Activated CD8-positive, alpha-beta memory T cell treated with anti-CD3 and anti-CD28 coated beads for 24 hours (primary cell): ENCODE results near the gene ELMOD1.

Source experiments
- DNase-seq: peaks from one replicate; pipeline ENCODE4 v3.0.0-alpha.2; 2020

The ELMOD1 gene

DNA sequence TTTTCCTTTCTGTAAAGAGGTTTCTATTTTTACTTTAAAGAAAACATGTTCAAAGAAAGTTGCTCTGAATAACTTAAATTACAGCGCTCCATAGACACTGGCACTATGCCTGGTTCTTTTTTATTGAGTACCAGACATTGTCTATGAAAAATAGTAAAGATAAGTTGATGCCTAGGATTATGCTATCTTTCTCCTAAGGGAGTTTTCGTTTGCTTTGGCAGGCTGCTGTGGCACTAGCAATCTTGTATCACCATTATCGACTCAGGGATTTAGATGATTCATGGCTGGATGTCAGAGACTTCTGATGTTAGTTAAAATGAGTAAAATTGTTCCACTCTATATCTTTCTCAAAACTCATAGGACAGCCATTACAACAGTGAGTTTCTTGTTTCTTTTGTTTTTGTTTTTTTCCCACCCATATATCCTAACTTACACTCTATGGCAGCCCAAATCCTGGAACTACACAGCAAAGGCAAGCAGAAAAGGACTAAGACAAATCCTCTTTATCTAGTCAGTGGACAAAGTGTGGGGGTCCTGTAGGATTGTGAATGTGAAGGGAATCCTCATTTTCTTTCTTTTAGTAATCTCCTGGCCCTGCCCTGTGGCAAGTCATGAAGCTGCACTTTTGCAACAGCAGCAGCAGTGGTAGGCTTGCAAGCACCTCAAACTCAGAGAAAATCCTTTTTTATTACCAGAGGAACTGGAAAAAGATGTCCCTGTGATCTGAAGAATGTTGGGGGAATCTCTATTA is 100.2 kb downstream of the ELMOD1 start:
- DNase-seq = no peak

DNA sequence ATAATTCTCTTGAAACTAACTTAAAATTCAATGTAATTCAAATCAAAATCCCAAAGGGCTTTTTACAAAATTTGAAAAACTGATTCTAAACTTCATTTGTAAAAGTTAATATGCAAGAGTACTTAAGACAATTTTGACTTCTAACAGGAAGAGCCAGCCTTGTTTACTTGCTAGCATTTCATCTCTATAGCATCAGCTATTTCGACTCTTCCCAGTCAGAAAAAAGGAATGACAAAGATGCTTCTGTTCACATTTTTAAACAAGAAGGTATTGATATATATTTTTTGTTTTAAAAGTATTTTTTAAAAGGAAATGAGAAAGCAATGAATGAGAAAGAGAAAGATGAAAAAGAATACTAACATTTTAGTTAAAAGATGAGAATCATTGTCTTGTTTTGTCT is 104.5 kb downstream of the ELMOD1 start:
- DNase-seq = no peak

DNA sequence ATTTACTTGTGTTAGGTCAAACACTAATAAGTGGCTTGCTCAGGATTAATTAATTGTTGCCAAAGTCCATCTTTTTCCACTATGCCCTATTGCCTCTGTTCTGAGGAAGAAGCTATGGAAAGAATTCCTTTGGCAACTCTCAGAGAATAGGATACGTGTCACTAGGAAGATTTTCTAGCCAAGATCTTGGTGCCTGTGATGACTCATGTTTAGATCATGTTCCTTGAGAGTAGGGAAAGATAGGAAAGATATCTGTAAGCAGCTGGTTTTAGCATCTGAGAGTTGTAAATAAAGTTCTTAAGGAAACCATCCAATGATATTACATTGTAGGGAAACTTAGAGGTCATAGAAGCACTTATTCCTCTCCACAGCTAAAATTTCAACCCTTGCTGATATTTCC is 105.2 kb downstream of the ELMOD1 start:
- no peak for DNase-seq

DNA sequence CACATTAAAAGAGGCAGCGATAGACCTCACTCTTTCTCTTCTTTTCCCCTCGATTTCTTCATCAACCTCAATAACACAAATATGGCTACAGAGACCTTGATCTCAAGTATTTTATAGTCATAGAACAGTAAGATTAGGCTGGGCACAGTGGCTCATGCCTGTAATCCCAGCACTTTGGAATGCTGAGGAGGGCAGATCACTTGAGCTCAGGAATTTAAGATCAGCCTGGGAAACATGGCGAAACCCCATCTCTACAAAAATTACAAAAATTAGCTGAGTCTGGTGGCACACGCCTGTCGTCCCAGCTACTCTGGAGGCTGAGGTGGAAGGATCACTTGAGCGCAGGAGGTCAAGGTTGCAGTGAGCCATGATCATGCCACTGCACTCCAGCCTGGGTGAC is 106.3 kb downstream of the ELMOD1 start:
- no peak for DNase-seq

DNA sequence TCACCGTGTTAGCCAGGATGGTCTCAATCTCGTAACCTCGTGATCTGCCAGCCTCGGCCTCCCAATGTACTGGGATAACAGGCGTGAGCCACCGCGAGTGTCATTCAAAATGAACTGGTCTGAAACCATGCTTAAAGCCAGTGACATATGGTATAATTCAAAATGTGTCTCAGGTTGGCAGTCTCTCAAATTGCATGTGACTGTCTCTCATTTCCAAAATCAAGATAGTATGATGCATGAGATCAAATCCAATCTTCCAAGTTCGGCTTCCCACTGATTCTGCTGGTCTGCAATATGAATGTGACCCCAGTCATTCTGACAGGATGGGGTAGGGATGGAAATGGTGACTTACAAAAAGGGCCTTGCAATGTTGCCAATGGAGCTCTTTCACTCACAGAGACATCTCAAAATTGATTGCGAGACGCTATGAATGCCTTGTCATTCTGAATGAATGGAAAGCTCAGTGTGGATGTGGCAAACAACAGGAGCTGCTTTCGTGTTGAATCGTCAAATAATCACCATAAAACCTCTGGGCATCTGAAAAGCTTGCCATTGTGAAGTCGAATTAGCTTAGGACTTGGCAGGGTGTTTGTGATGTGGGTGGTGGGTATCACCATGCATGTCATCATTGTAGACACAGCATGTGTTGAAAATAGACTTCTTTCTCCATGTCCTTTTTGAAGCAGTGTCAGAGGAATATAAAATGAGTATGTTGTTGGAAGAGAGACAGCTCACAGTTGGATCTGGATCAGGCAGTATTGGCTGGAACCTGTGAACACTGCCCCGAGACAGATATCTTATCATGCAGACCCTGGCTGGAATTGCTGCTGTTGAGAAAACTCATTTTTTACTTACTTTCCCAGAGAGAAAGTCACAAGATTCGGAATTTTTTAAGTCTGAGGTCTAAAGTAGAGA is 108.7 kb downstream of the ELMOD1 start:
- DNase-seq = no peak

DNA sequence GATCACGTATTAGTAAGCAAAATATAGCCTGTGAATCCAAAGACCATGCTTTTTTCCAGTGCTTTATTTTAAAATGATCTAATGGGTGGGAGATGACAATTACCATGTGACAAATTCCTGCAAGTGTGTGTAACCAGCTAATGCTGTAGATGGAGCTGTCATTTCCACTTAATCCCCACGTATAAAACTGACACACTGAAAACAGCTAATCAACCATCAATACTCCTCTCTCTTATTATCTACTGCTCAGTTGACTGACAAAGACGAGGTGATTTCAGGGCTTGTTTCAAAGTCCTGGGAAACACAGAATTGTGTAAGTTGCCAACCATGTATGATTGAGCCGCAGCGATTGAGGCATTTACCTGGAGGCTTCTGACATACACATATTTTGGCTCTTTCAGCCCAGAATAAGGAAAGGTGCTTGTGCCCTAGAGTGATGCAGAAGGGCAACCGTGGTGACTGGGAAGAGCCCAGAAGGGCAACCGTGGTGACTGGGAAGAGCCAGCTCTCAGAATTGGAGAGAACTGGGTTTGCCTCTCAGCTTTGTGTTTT is 111.2 kb downstream of the ELMOD1 start:
- DNase-seq = no peak

DNA sequence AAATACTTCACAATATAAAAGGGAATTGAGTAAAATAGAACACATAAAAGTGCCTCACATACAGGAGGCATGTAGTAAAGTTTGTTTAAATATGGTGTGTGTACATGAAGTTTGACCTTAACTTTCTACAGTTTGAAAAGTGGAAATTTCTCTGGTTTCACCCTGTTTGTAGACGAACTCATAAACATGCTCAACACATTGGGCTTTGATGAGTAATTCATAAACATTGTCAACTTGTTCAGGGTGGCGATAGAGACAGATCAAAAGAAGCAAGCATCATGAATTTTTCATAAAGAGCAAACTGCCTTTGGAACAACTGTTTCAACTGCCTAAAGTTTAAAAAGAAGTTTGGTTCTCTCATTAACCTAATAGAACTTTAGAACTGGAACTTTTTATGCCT is 111.8 kb downstream of the ELMOD1 start:
- no peak for DNase-seq

DNA sequence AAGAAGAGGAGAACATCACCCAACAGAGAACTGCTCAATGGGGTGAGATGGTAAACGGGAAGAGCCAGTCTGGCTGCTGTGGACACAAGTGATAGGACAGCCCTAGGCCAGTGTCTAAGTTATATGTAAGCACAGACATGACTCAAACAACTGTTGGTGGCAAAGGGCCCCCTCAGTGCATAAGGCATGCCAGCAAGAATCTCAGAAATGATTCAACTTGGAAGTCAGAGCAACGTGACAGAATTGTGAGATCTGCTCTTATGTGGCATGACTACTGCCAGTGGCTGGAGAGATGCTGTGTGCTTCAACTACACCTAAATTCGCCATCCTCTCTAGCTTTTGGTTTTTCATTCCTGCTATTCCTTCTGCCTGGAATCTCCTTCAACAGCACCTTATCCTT is 113.5 kb downstream of the ELMOD1 start:
- DNase-seq = no peak

DNA sequence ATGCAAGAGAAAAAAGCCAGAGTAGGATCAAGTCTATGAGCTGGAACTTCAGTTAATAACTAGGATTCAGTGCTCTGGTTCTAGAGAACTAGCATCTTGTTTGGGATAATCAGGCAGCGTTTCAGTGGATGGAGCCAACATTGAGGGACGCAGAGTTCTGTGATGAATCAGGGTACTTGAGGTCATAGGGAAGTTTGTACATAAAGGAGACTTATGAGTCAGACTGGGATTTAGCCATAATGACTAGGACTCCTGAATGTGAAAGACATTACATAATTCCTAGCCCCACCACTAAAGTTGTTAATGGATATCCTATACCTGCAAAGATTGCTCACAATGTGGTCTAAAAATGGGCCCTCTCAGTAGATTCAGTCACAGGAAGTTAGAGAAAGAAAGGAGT is 114.1 kb downstream of the ELMOD1 start:
- DNase-seq = no peak

DNA sequence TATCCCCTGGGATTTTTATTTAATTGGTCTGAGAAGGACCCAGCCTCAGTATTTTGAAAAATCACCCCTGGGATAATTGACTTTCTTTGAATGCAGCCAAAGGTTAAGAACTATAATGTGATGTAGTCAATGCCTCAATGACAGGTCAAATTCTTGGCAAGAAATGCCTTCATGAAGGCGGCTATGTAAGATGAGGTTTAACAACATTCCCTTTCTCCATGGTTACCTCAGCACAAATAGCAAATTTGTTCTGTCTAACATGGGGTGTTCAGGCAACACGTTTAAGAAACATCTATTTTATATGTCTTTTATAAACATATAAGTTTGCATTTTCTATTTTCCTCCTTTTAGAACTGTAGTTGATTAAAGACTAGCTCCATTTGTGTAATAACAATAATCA is 115.6 kb downstream of the ELMOD1 start:
- no peak for DNase-seq

DNA sequence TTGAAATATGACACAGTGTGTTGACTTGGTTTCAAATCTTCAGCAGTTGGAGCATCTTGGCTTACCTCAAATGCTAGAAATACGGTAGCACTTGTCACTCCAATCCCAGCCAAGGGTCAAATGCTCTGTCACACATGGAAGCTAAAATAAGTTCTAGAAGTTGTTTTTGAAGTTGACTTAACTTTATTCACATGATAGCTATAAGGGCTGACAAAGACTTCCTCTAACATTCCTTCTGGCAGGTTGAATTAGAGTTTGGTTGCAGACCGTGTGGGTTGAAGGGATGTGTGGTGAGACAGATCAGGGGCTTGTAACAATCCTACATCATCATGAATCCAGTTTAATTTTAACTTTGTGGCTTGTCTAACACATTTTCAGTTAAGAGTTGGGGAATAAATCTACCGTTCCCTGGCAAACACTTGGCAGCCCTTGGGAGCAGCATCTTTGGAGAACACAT is 116.3 kb downstream of the ELMOD1 start:
- DNase-seq = no peak

DNA sequence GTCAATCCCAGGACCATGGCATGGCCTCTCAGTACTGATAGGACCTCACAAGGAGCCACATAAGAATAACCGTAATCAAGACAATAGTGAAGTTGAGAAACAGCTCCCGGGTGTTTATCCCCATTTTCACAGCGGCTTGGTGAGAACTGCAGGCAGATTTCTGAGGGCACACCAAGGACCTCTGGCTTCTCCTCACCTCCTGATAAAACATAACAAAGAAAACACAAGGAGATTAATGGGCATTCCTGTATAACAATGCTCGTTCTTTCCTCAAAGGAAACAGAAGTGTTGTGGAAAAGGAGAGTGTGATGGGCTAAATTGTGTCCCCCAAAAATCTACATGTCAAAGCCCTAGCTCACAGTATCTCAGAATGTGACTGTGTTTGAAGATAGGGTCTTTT is 116.9 kb downstream of the ELMOD1 start:
- DNase-seq = no peak

DNA sequence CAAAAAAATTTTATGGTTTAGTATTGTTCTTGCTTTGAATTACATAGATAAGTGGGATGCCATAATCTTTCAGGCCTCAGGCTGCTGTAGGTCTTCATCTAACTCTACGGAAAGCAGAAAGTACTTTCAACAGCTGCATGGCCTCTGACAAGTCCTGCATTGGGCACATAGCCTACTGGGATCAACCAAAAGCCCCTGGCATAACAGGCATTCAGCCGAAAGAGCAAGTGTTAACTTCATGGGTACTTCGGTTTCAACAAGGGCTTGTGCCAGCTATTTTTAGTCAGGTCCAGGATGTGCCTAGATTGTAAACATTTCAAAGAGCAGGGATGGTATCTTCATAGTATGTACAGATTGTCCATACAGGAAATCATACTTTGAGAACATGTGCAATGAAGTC is 117.8 kb downstream of the ELMOD1 start:
- no peak for DNase-seq

DNA sequence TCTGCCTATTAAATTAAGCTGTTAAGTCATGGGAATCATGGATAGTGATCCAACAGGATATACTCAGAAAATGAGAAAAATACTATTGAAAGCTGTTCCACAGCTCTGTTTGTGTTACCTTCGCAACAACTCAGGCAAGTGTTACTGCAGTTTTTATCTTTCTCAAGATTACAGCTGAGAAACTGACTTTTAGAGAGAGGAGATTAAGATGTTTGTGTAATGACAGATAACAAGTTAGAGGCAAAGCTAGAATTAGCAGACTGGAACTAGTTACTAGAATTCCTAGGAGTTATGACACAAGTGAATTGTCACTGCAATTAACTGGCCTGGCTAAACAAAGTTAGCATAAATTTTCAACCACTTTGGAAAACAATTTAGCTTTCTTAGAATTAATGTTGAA is 119.4 kb downstream of the ELMOD1 start:
- no peak for DNase-seq

DNA sequence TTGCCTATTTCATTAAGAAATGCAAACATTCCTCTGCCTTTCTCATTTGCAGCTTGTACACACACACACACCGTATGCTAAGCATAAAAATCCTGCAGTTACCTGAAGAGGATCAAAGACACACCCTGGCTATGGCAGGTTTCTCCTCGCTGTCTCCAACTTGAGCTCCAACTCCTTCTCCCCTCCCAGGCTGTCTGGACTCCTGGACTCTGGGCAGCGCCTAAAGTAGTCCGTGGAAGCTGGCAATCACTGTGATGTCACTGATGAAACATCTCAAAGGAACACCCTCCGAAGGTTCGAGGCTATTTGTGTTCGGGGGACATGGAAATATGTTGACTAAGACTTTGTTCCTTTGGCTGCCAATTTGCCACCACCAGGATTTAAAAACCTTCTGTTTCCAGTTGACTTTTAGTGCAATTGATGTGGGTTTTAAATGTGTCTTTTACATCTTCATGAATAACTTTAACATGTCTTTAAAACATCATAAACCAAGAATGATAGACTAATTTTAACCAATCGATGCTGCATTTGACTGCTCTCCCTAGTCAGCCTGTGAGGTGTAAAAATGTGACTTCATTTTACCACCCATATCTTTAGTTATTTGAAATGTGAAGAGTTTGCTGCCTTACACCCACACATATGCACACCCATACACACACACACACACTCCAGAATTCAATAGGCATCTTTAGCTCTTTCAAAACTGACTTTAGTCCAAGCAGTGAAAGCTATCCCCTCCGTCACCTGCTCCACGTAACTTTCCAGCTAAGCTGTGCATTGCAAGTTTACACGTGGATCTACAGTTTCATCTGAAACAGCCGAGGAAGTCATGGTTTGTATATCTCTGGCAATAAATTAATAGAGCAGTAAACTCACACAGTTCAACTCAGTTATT is 121.2 kb downstream of the ELMOD1 start, which contains the start of gene SLN:
Gene SLN (minus strand): TSS at position 196 of the 895 bp plus-strand sequence.
- DNase-seq = no peak

DNA sequence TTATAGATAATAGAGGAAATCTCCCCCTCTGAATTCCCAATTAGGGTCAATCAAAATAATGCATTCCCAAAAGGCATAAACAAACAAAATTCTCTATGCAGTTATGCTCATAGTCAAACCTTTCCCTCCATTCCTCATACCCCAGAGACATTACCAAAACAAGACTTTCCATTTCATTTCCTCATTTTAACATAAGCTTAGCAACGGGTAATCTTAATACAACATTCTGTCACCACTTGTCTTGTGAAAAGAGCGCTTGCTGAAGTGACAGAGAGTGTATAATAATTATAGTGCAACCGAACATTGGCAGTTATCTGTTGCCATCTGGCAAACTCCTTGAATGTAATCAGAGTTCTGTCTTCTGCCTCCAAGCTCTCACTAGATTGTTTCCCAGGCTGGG is 122.1 kb downstream of the ELMOD1 start:
- DNase-seq = no peak
